GM10847 (cell line): ENCODE measurements around the gene PTPRR.

Experiments
- POLR2A ChIP-seq: IDR thresholded peaks from 2 replicates; pipeline ENCODE4 v1.6.1; 2011; ENCODE audit not compliant: insufficient read length; ENCODE audit errors: extremely low read depth

PTPRR gene

DNA sequence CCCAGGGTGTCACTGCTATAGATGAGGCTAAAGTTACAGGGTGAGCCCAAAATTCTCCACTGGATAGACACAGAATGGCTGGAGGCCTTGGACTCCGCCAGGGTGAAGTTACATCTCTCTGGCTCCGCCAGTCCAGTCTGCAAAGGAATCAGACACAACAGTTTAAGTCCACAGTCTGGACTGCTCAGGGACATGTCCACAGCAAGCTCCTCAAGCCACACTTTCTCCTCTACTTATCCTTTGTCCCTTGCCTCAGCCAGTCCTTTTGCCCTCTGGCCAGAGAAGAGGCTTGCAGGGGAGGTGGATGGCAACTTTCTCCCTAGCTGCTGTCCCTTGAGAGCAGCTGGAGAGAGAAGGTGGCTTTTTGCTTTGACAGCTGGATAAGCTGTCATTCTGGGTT is 311.3 kb downstream of the PTPRR start:
- no peak for TF ChIP-seq POLR2A

- no peak for TF ChIP-seq POLR2A
Observed at GRCh38 chr12:70608184-70608583, 312.4 kb downstream of the PTPRR start.

DNA sequence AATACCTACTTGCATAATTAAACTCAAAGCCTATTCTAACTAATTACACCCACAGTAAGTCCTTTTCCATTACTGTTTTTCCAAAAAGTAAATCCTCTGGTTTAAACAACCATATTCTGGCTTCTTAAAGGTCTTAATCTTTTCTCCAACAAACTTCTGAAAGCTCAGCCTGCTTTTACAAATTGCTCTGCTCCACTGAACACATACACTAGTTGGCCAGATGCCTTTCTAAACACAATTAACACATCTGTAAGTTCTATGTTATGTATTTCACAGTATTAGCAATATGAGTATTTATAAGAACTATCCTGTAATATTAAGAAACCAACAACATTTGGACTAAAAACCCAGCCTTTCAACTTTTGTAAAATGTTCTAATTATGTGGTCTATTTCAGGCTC is 313.4 kb downstream of the PTPRR start:
- TF ChIP-seq POLR2A, result no peak

- TF ChIP-seq POLR2A, result no peak
Observed at GRCh38 chr12:70605976-70606375, 314.6 kb downstream of the PTPRR start.

DNA sequence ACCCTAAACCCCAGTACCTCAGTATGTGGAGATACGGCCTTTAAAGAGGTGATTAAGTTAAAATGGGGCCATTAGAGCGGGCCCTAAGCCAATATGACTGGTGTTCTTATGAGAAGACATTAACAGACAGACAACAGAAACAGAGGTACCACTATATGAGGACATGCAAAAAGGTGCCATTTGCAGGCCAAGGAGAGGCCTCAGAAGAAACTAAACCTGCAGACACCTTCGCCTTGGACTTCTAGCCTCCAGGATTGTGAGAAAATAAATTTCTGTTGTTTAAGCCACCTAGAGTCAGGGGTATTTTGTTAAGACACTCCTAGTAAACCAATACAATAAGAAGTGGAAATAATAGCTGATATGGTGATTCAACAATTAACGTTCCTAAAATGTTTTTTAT is 315.9 kb downstream of the PTPRR start:
- TF ChIP-seq POLR2A, result no peak

- no peak for TF ChIP-seq POLR2A
Observed at GRCh38 chr12:70603044-70603443, 317.5 kb downstream of the PTPRR start.

GRCh38 chr12:70598467-70599193 is 321.9 kb downstream of the PTPRR start:
- no peak for TF ChIP-seq POLR2A

DNA sequence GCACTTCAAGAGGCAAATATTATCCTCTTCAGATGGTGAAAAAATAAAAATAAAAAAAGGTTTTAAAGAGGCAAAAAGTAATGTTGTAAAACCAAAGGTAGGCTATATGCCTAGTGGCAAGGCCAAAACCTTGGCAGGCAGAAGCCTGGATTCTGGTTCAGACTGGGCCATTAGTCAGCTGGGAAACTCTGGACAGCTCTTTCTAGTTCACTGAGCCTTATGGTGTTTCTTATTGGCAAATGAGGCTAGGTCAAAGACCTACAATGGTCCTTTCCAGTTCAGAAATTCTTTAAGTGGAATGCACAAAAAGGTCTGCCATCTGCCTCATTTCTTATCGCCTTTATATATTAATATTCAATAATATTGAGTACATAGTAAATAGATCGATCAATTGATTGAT is 327.9 kb downstream of the PTPRR start:
- TF ChIP-seq POLR2A, result no peak

- TF ChIP-seq POLR2A, result no peak
Observed at GRCh38 chr12:70590549-70591226, 329.9 kb downstream of the PTPRR start.

DNA sequence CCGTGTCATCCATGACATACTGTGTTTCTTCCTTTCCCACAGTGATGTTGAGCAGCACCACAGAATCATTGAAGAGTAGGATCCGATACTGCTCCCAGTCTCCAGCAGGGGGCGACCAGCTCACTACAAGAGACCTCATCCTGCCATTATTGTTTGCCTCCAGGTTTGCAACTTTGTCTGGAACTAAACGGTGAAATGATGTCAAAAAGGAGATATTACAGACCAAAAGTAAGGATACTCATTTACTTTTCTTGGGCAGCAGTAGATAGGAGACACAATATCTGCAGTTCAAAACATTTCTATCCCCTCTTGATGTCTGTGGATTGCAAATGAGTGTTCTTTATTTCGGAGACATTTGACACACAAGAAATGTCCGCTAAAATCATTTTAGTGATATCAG is 330.5 kb downstream of the PTPRR start:
- TF ChIP-seq POLR2A, result no peak
